ENCODE measurements around the gene ENDOD1. TPM values are rescaled to one million over a fixed set of nuclear protein-coding genes. Genes with fewer than 3 reads are reported as not detected.

ENDOD1 gene
- total and polyA plus RNA-seq, 2 experiments from 2014 or later = 15.5 to 33.7 TPM

GRCh38 chr11:95101935-95102334 is 12.3 kb downstream of the ENDOD1 start:
- no peaks in the 10 kb centered on the region for H3F3A ChIP-seq (ENCODE audit: insufficient read depth)
- no peaks in the 10 kb centered on the region for H4K20me1 ChIP-seq (ENCODE audit: insufficient read depth)
- DNase-seq = no peak
- WGBS, 2 experiments (ENCODE audit: low coverage in 1 of 2, low lambda C conversion rate in 2 of 2, missing lambda C conversion rate in 2 of 2) = 93 to 100% methylated on average over 1 of the region's 1 CpG
- H3K4me2 ChIP-seq (ENCODE audit: unreplicated experiment) = no peak overlapping the region
- in situ Hi-C loops (cut with MboI) = no loop called here
- no peak overlapping the region for H3K4me3 ChIP-seq
- no peak overlapping the region for H3K9ac ChIP-seq
- H3K79me2 ChIP-seq (ENCODE audit: insufficient read depth) = peaks cover 29% of the 10 kb centered on the region
- H2AFZ ChIP-seq = no peak overlapping the region
- H3K4me1 ChIP-seq (ENCODE audit: insufficient read depth) = no peaks in the 10 kb centered on the region
- 0 out of 2 replicates have a peak, but pooled peaks cover 3% of the 10 kb centered on the region for H3K9me2 ChIP-seq (ENCODE audit: insufficient read depth)
- TF ChIP-seq EZH2 (IDR thresholded peaks at IDR 0.05; ENCODE audit: insufficient read depth, poor library complexity, severe bottlenecking) = no peak
- no peak for TF ChIP-seq EZH2phosphoT487 (IDR thresholded peaks at IDR 0.05; ENCODE audit: insufficient read depth, low read depth)
- no peaks in the 10 kb centered on the region for H3K9me3 ChIP-seq (ENCODE audit: low read depth)
- H3K27me3 ChIP-seq (replicated peaks; ENCODE audit: insufficient read depth) = no peaks in the 10 kb centered on the region
- H3K36me3 ChIP-seq (ENCODE audit: low read depth) = no peaks in the 10 kb centered on the region
- H3K27ac ChIP-seq = no peak overlapping the region

GRCh38 chr11:95102733-95103132 is 13.1 kb downstream of the ENDOD1 start:
- no peak overlapping the region for H3K27ac ChIP-seq
- H3K27me3 ChIP-seq (replicated peaks; ENCODE audit: insufficient read depth) = no peaks in the 10 kb centered on the region
- H3K4me1 ChIP-seq (ENCODE audit: insufficient read depth) = no peaks in the 10 kb centered on the region
- H3K4me3 ChIP-seq = no peak overlapping the region
- TF ChIP-seq EZH2phosphoT487 (IDR thresholded peaks at IDR 0.05; ENCODE audit: insufficient read depth, low read depth) = no peak
- TF ChIP-seq EZH2 (IDR thresholded peaks at IDR 0.05; ENCODE audit: insufficient read depth, poor library complexity, severe bottlenecking) = no peak
- peaks cover 22% of the 10 kb centered on the region for H3K79me2 ChIP-seq (ENCODE audit: insufficient read depth)
- H3K9me3 ChIP-seq (ENCODE audit: low read depth) = no peaks in the 10 kb centered on the region
- H3K4me2 ChIP-seq (ENCODE audit: unreplicated experiment) = no peak overlapping the region
- H3K9me2 ChIP-seq (ENCODE audit: insufficient read depth) = 0 out of 2 replicates have a peak, but pooled peaks cover 3% of the 10 kb centered on the region
- DNase-seq = no peak
- H2AFZ ChIP-seq = no peak overlapping the region
- no peaks in the 10 kb centered on the region for H3K36me3 ChIP-seq (ENCODE audit: low read depth)
- H3F3A ChIP-seq (ENCODE audit: insufficient read depth) = no peaks in the 10 kb centered on the region
- no peaks in the 10 kb centered on the region for H4K20me1 ChIP-seq (ENCODE audit: insufficient read depth)
- H3K9ac ChIP-seq = no peak overlapping the region
- in situ Hi-C loops (cut with MboI) = no loop called here
- WGBS, 2 experiments (ENCODE audit: low coverage in 1 of 2, low lambda C conversion rate in 2 of 2, missing lambda C conversion rate in 2 of 2) = 96 to 98% methylated on average over 2 of the region's 2 CpGs

- TF ChIP-seq EZH2 (IDR thresholded peaks at IDR 0.05; ENCODE audit: insufficient read depth, poor library complexity, severe bottlenecking) = no peak
- no peak for TF ChIP-seq EZH2phosphoT487 (IDR thresholded peaks at IDR 0.05; ENCODE audit: insufficient read depth, low read depth)
- peaks cover 9% of the 10 kb centered on the region for H3K4me1 ChIP-seq (ENCODE audit: insufficient read depth)
- peaks cover 13% of the 10 kb centered on the region; the same call in 1 of the 2 replicates for H3K79me2 ChIP-seq (ENCODE audit: insufficient read depth)
- no peaks in the 10 kb centered on the region for H3K9me3 ChIP-seq (ENCODE audit: low read depth)
- no peaks in the 10 kb centered on the region for H3K36me3 ChIP-seq (ENCODE audit: low read depth)
- no peak overlapping the region for H3K4me2 ChIP-seq (ENCODE audit: unreplicated experiment)
- H3K4me3 ChIP-seq = no peak overlapping the region
- WGBS, 2 experiments (ENCODE audit: low coverage in 1 of 2, low lambda C conversion rate in 2 of 2, missing lambda C conversion rate in 2 of 2) = 73 to 84% methylated on average over 4 to 5 of the region's 5 CpGs
- no peaks in the 10 kb centered on the region for H4K20me1 ChIP-seq (ENCODE audit: insufficient read depth)
- no peak for DNase-seq
- H3K27me3 ChIP-seq (replicated peaks; ENCODE audit: insufficient read depth) = no peaks in the 10 kb centered on the region
- H2AFZ ChIP-seq = no peak overlapping the region
- H3K9me2 ChIP-seq (ENCODE audit: insufficient read depth) = no peaks in the 10 kb centered on the region
- no peaks in the 10 kb centered on the region for H3F3A ChIP-seq (ENCODE audit: insufficient read depth)
- no peak overlapping the region for H3K9ac ChIP-seq
- H3K27ac ChIP-seq = no peak overlapping the region
- in situ Hi-C loops (cut with MboI) = no loop called here
Observed at GRCh38 chr11:95103701-95104100, 14.1 kb downstream of the ENDOD1 start.

GRCh38 chr11:95104121-95104830 is 14.6 kb downstream of the ENDOD1 start:
- no peak for DNase-seq
- Histone ChIP-seq H2AFZ (no peak overlapping the region), H4K20me1 (ENCODE audit: insufficient read depth) (no peaks in the 10 kb centered on the region), H3K27ac (no peak overlapping the region), H3K4me3 (no peak overlapping the region), H3K4me2 (ENCODE audit: unreplicated experiment) (no peak overlapping the region), H3K4me1 (ENCODE audit: insufficient read depth) (peaks cover 15% of the 10 kb centered on the region), H3K36me3 (ENCODE audit: low read depth) (no peaks in the 10 kb centered on the region), H3K27me3 (replicated peaks; ENCODE audit: insufficient read depth) (no peaks in the 10 kb centered on the region), H3F3A (ENCODE audit: insufficient read depth) (no peaks in the 10 kb centered on the region), H3K9ac (no peak overlapping the region), H3K9me3 (ENCODE audit: low read depth) (no peaks in the 10 kb centered on the region), H3K79me2 (ENCODE audit: insufficient read depth) (peaks cover 9% of the 10 kb centered on the region; the same call in 1 of the 2 replicates), H3K9me2 (ENCODE audit: insufficient read depth) (no peaks in the 10 kb centered on the region)
- WGBS, 2 experiments (ENCODE audit: low coverage in 1 of 2, low lambda C conversion rate in 2 of 2, missing lambda C conversion rate in 2 of 2) = 88 to 89% methylated on average over 6 of the region's 6 CpGs
- in situ Hi-C loops (cut with MboI) = no loop called here
- TF ChIP-seq EZH2phosphoT487 (IDR thresholded peaks at IDR 0.05; ENCODE audit: insufficient read depth, low read depth) = no peak
- no peak for TF ChIP-seq EZH2 (IDR thresholded peaks at IDR 0.05; ENCODE audit: insufficient read depth, poor library complexity, severe bottlenecking)

Data from GM23248 (cell line).